WTC11 (cell line): Measurements from ENCODE around the gene SLC22A4.

ENCODE experiments used
- CBFB ChIP-seq: sonication (generic); formaldehyde crosslinking; IDR thresholded peaks from 2 replicates; pipeline ENCODE4 v1.8.1; 2022; ENCODE audit warnings: mild to moderate bottlenecking, low read depth, missing genetic modification reagents
- CTCF ChIP-seq: fragments of 200-600 bp; IDR thresholded peaks from 2 replicates; pipeline ENCODE4 v1.8.0; 2022; ENCODE audit warnings: antibody characterized with exemption
- FOXP4 ChIP-seq: sonication (generic); formaldehyde crosslinking; IDR thresholded peaks from 2 replicates; pipeline ENCODE4 v1.8.0; 2022; ENCODE audit warnings: mild to moderate bottlenecking, missing genetic modification reagents
- HMGXB4 ChIP-seq: sonication (generic); formaldehyde crosslinking; IDR thresholded peaks from 2 replicates; pipeline ENCODE4 v1.8.1; 2023; ENCODE audit warnings: mild to moderate bottlenecking, moderate library complexity, missing genetic modification reagents
- KAT7 ChIP-seq: sonication (generic); formaldehyde crosslinking; IDR thresholded peaks from 2 replicates; pipeline ENCODE4 v1.8.1; 2023; ENCODE audit warnings: missing genetic modification reagents, mild to moderate bottlenecking, borderline replicate concordance
- PREB ChIP-seq: sonication (generic); formaldehyde crosslinking; IDR thresholded peaks from 2 replicates; pipeline ENCODE4 v1.8.1; 2022; ENCODE audit warnings: mild to moderate bottlenecking, missing genetic modification reagents, moderate library complexity, borderline replicate concordance
- USF1 ChIP-seq: sonication (generic); formaldehyde crosslinking; IDR thresholded peaks from 2 replicates; pipeline ENCODE4 v1.8.0; 2022; ENCODE audit warnings: mild to moderate bottlenecking, missing genetic modification reagents
- USF2 ChIP-seq: sonication (generic); formaldehyde crosslinking; IDR thresholded peaks from 2 replicates; pipeline ENCODE4 v1.8.1; 2023; ENCODE audit warnings: mild to moderate bottlenecking, missing genetic modification reagents, moderate library complexity
- ZBTB21 ChIP-seq: sonication (generic); formaldehyde crosslinking; IDR thresholded peaks from 2 replicates; pipeline ENCODE4 v1.8.1; 2023; ENCODE audit warnings: mild to moderate bottlenecking, missing genetic modification reagents, borderline replicate concordance
- ZNF138 ChIP-seq: sonication (generic); formaldehyde crosslinking; conservative IDR thresholded peaks from 2 replicates; pipeline ENCODE4 v1.8.1; 2022; ENCODE audit warnings: mild to moderate bottlenecking, moderate library complexity, missing genetic modification reagents

- TF ChIP-seq USF1 (CRISPR knock-in tag) (no peak), FOXP4 (CRISPR knock-in tag) (no peak), CTCF (peak; percentile 46; the same call in 1 of the 2 replicates), USF2 (no peak), HMGXB4 (CRISPR knock-in tag) (no peak), ZBTB21 (CRISPR knock-in tag) (no peak), PREB (CRISPR knock-in tag) (no peak), ZNF138 (CRISPR knock-in tag) (no peak), CBFB (CRISPR knock-in tag) (no peak), KAT7 (CRISPR knock-in tag) (no peak)
These were observed 10.7 kb upstream of the SLC22A4 start for GRCh38 chr5:132283423-132284043.
